Measurements from ENCODE around the gene WDR47. TPM values are rescaled to one million over a fixed set of nuclear protein-coding genes. Genes with fewer than 3 reads are reported as not detected.

WDR47 gene
- total RNA-seq (2014; rRNA removed; shearing (Covaris generic)) = 17.9 and 19.0 TPM in 2 replicates
- polyA plus RNA-seq (2016; fragmentation: Nextera tagmentation; extraction: Ambion mirVana) = 12.2 and 15.5 TPM in 2 replicates

DNA sequence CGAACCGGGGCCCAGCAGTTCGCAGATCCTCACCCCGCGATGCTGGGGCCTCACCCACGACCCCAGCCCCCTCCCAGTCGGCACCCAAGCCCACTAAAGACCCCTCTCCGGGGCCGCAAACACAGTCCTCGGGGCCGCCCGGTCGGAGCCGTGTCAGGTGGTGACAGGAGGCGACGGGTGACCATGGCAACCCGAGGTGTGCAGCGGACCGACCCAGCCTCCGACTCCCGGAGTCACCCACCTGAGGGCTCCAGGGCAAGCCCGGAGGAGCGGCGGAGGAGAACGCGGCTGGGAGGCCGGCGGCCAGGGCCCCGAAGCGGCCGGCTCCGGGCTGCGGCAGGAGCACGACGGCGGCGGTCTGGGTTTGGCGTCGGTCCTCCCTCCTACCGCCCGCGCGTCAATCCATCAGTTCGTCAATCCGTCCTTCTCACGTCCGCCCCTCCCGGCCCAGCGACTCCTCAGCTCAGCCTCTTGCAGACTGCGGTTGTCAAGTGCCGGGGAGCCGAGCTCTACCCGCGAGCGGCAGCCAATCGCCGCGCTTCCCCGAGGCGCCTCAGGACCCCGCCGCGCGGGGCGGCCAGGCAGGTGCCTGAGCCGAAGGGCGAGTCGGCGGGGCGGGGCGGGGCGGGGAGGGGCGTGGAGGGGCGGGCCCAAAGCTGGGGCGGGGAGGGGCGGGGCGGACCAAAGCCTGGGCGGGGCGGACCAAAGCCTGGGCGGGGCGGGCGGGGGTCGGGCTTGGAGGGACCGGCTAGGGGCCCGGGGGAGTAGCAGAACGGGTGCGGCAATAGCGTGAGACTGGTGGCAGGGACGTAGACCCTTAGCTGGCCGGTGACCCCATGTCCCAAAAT, at the start of gene WDR47:
WDR47 (minus strand) TSS at position 482 of the 848 bp plus-strand sequence. CDS start 18,590 bp downstream, outside the sequence.
- Histone ChIP-seq H3K4me1 (ENCODE audit: insufficient read depth) (no peaks in the 10 kb centered on the region; the same call in 1 of the 2 replicates), H3F3A (ENCODE audit: insufficient read depth) (peaks cover 7% of the 10 kb centered on the region; the same call in 1 of the 2 replicates), H3K36me3 (ENCODE audit: low read depth) (no peaks in the 10 kb centered on the region), H4K20me1 (ENCODE audit: insufficient read depth) (no peaks in the 10 kb centered on the region), H3K9me2 (ENCODE audit: insufficient read depth) (no peaks in the 10 kb centered on the region), H3K4me2 (ENCODE audit: unreplicated experiment) (peak within 1 kb of the TSS; percentile 91), H3K9ac (peak within 1 kb of the TSS; percentile 89), H3K79me2 (ENCODE audit: insufficient read depth) (peaks cover 49% of the 10 kb centered on the region), H3K27ac (peak within 1 kb of the TSS; percentile 49), H3K27me3 (replicated peaks; ENCODE audit: insufficient read depth) (no peaks in the 10 kb centered on the region), H3K9me3 (ENCODE audit: low read depth) (no peaks in the 10 kb centered on the region), H3K4me3 (peak within 1 kb of the TSS; percentile 98), H2AFZ (peak within 1 kb of the TSS; percentile 90)
- in situ Hi-C loops (cut with MboI) = no loop called here
- WGBS, 2 experiments (ENCODE audit: low coverage in 1 of 2, low lambda C conversion rate in 2 of 2, missing lambda C conversion rate in 2 of 2) = 0 to 2% methylated on average over 53 to 65 of the region's 90 CpGs
- TF ChIP-seq EZH2phosphoT487 (IDR thresholded peaks at IDR 0.05; ENCODE audit: insufficient read depth, low read depth) (no peak), EZH2 (IDR thresholded peaks at IDR 0.05; ENCODE audit: insufficient read depth, poor library complexity, severe bottlenecking) (no peak)
- peak; percentile 98 for DNase-seq

GRCh38 chr1:109091078-109091838, 49.4 kb upstream of the WDR47 start:
- peak; percentile 82 for DNase-seq
- Histone ChIP-seq H3K9ac (peak overlapping the region; percentile 97), H3K36me3 (ENCODE audit: low read depth) (peaks cover 28% of the 10 kb centered on the region), H4K20me1 (ENCODE audit: insufficient read depth) (no peaks in the 10 kb centered on the region), H3K27me3 (replicated peaks; ENCODE audit: insufficient read depth) (no peaks in the 10 kb centered on the region), H3K79me2 (ENCODE audit: insufficient read depth) (peaks cover 66% of the 10 kb centered on the region), H3K4me3 (peak overlapping the region; percentile 92), H2AFZ (peak overlapping the region; percentile 99), H3F3A (ENCODE audit: insufficient read depth) (peaks cover 35% of the 10 kb centered on the region), H3K9me3 (ENCODE audit: low read depth) (no peaks in the 10 kb centered on the region), H3K9me2 (ENCODE audit: insufficient read depth) (no peaks in the 10 kb centered on the region), H3K4me1 (ENCODE audit: insufficient read depth) (peaks cover 20% of the 10 kb centered on the region), H3K27ac (peak overlapping the region; percentile 97), H3K4me2 (ENCODE audit: unreplicated experiment) (peak overlapping the region; percentile 94)
- in situ Hi-C loops (cut with MboI) = no loop called here
- WGBS, 2 experiments (ENCODE audit: low coverage in 1 of 2, low lambda C conversion rate in 2 of 2, missing lambda C conversion rate in 2 of 2) = 5% methylated on average over 13 of the region's 13 CpGs
- no peak for TF ChIP-seq EZH2 (IDR thresholded peaks at IDR 0.05; ENCODE audit: insufficient read depth, poor library complexity, severe bottlenecking)
- no peak for TF ChIP-seq EZH2phosphoT487 (IDR thresholded peaks at IDR 0.05; ENCODE audit: insufficient read depth, low read depth)

GRCh38 chr1:109090196-109091077, 48.5 kb upstream of the WDR47 start, which contains the start of gene TMEM167B:
Gene TMEM167B (plus strand): TSS chr1:109090764. CDS start chr1:109090873, 109 bp downstream.
- Histone ChIP-seq H3F3A (ENCODE audit: insufficient read depth) (peaks cover 27% of the 10 kb centered on the region), H4K20me1 (ENCODE audit: insufficient read depth) (no peaks in the 10 kb centered on the region), H3K9ac (peak within 1 kb of the TSS; percentile 97), H3K27ac (peak within 1 kb of the TSS; percentile 97), H3K79me2 (ENCODE audit: insufficient read depth) (peaks cover 58% of the 10 kb centered on the region), H3K36me3 (ENCODE audit: low read depth) (peaks cover 20% of the 10 kb centered on the region), H3K9me2 (ENCODE audit: insufficient read depth) (no peaks in the 10 kb centered on the region), H3K4me2 (ENCODE audit: unreplicated experiment) (peak within 1 kb of the TSS; percentile 94), H3K9me3 (ENCODE audit: low read depth) (no peaks in the 10 kb centered on the region), H3K4me1 (ENCODE audit: insufficient read depth) (peaks cover 20% of the 10 kb centered on the region), H3K4me3 (peak within 1 kb of the TSS; percentile 92), H3K27me3 (replicated peaks; ENCODE audit: insufficient read depth) (no peaks in the 10 kb centered on the region), H2AFZ (peak within 1 kb of the TSS; percentile 99)
- in situ Hi-C loops (cut with MboI) = no loop called here
- DNase-seq = peak; percentile 98
- WGBS, 2 experiments (ENCODE audit: low coverage in 1 of 2, low lambda C conversion rate in 2 of 2, missing lambda C conversion rate in 2 of 2) = 6 to 11% methylated on average over 52 to 67 of the region's 67 CpGs
- TF ChIP-seq EZH2phosphoT487 (IDR thresholded peaks at IDR 0.05; ENCODE audit: insufficient read depth, low read depth) (no peak), EZH2 (IDR thresholded peaks at IDR 0.05; ENCODE audit: insufficient read depth, poor library complexity, severe bottlenecking) (no peak)

Measured in GM23248 (cell line).